Body of pancreas (tissue), 4 donors: ENCODE measurements around the gene BOLA3.

ENCODE experiments used
- POLR2A ChIP-seq, 3 donors: fragments of 450-650 bp; IDR thresholded peaks; one replicate each; pipeline ENCODE4 v1.6.1; 2016; ENCODE audit warnings: antibody characterized with exemption in 3 of 3, mild to moderate bottlenecking in 2 of 3
- TF ChIP-seq, protein P1 (sequence below), 7 experiments: fragments of 450-650 bp in 4 of 7; fragments of 200-600 bp in 3 of 7; sonication (generic) in 3 of 7; IDR thresholded peaks; one replicate each; pipeline ENCODE4 v1.5.1; 2016 to 2019; ENCODE audit warnings: antibody characterized with exemption in 7 of 7

DNA sequence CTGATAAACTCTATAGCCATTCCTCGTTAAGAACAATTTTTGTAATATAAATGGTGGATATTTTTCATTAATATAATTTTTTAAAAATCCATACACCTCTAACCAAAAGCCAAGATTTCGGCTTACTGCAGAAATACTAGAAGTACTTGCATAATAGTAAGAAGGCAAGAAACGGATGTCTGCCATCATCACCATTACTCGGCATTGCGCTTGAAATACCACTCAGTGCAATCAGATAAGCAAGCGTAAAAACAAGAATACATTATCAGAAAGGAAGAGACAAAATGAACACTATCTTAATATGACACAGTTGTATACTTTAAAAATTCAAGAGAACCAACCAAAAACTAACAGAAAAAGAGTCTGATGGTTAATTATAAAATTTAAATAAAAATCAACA is 15.2 kb upstream of the BOLA3 start:
- TF ChIP-seq, protein P1, sequence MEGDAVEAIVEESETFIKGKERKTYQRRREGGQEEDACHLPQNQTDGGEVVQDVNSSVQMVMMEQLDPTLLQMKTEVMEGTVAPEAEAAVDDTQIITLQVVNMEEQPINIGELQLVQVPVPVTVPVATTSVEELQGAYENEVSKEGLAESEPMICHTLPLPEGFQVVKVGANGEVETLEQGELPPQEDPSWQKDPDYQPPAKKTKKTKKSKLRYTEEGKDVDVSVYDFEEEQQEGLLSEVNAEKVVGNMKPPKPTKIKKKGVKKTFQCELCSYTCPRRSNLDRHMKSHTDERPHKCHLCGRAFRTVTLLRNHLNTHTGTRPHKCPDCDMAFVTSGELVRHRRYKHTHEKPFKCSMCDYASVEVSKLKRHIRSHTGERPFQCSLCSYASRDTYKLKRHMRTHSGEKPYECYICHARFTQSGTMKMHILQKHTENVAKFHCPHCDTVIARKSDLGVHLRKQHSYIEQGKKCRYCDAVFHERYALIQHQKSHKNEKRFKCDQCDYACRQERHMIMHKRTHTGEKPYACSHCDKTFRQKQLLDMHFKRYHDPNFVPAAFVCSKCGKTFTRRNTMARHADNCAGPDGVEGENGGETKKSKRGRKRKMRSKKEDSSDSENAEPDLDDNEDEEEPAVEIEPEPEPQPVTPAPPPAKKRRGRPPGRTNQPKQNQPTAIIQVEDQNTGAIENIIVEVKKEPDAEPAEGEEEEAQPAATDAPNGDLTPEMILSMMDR (IDR thresholded peaks at IDR 0.05), result no peak
- no peak for TF ChIP-seq POLR2A (IDR thresholded peaks at IDR 0.05)
